ENCODE data around the gene CD99. TPM values are rescaled to one million over a fixed set of nuclear protein-coding genes. Genes with fewer than 3 reads are reported as not detected.
"Not testable (repeated sequence)": the region's sequence is repeated elsewhere in the genome, so short reads cannot be mapped to it uniquely, and the experiment has no call there.

The CD99 gene
- total and polyA plus RNA-seq, 4 donors, result 49.9 to 165 (median 102) TPM

DNA sequence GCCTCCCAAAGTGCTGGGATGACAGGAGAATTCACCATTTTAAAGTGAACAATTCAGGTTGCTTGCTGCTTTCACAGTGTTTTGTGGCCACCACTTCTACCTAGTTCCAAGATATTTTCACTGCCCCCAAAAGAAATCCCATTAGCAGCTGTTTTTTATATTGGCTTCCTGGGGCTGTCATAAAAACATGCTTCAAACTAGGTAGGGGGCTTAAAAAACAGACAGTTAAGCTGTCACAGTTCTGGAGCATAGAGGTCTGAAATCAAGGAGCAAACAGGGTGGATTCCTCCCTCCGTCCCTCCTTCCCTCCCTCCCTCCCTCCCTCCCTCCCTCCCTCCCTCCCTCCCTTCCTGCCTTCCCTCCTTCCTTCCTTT is 57.7 kb downstream of the CD99 start:
- H3K9me3 ChIP-seq (ENCODE audit: control insufficient read depth in 4 of 4, low read length in 3 of 4), result no peaks in the 10 kb centered on the region
- peaks cover 0 to 3% (median 0%) of the 10 kb centered on the region in 4 donors for H3K4me1 ChIP-seq (ENCODE audit: control insufficient read depth in 4 of 4, insufficient read depth in 4 of 4, low read length in 3 of 4)
- no peaks in the 10 kb centered on the region for H3K36me3 ChIP-seq (ENCODE audit: control insufficient read depth in 4 of 4, insufficient read depth in 3 of 4, low read depth in 1 of 4, low read length in 3 of 4)
- TF ChIP-seq TAF1 (conservative IDR thresholded peaks at IDR 0.05) (no peak), RAD21 (IDR thresholded peaks at IDR 0.05) (no peak)
- no peak for DNase-seq (ENCODE audit: low spot score)
- peaks cover 0 to 2% (median 0%) of the 10 kb centered on the region in 4 donors for H3K27me3 ChIP-seq (ENCODE audit: control insufficient read depth in 4 of 4, insufficient read depth in 4 of 4, low read length in 3 of 4)
- 56% methylated on average over 1 of the region's 1 CpG for WGBS
- H3K27ac ChIP-seq (ENCODE audit: low read depth in 1 of 2, low read length in 2 of 2), result no peak overlapping the region
- H3K9ac ChIP-seq (ENCODE audit: low read depth in 1 of 2, low read length in 2 of 2), result no peak overlapping the region
- H3K4me3 ChIP-seq (ENCODE audit: low read depth in 1 of 3, low read length in 3 of 3), result no peak overlapping the region

DNA sequence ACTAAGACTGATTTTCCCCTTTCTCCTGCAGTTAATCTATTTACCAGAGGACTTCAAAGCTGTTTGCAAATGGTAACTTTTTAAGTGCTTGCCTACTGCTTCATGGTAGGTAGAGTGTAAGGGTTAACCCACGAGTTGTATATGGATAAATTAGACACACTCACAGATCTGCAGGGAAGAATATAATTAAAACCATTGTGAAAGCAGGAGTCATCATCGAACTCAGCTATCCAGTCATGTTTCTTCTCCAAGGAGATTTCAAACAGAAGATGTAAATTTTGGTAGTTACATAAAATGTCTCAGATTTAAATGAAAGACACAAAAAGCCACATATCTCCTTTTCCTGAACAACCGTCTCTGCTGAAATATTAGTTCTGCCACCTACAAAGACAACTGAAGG is 60.2 kb downstream of the CD99 start:
- H3K36me3 ChIP-seq (ENCODE audit: control insufficient read depth in 4 of 4, insufficient read depth in 3 of 4, low read depth in 1 of 4, low read length in 3 of 4), result no peaks in the 10 kb centered on the region
- 69% methylated on average over 3 of the region's 3 CpGs for WGBS
- TF ChIP-seq SP1 (IDR thresholded peaks at IDR 0.05), result no peak
- no peak for TF ChIP-seq GABPA (IDR thresholded peaks at IDR 0.05 in 1 of 2, conservative IDR thresholded peaks at IDR 0.05 in 1 of 2)
- no peak for TF ChIP-seq HNF4G (IDR thresholded peaks at IDR 0.05)
- no peak for TF ChIP-seq HNF4A (conservative IDR thresholded peaks at IDR 0.05)
- TF ChIP-seq FOXA1 (IDR thresholded peaks at IDR 0.05), result no peak
- TF ChIP-seq, protein P1, sequence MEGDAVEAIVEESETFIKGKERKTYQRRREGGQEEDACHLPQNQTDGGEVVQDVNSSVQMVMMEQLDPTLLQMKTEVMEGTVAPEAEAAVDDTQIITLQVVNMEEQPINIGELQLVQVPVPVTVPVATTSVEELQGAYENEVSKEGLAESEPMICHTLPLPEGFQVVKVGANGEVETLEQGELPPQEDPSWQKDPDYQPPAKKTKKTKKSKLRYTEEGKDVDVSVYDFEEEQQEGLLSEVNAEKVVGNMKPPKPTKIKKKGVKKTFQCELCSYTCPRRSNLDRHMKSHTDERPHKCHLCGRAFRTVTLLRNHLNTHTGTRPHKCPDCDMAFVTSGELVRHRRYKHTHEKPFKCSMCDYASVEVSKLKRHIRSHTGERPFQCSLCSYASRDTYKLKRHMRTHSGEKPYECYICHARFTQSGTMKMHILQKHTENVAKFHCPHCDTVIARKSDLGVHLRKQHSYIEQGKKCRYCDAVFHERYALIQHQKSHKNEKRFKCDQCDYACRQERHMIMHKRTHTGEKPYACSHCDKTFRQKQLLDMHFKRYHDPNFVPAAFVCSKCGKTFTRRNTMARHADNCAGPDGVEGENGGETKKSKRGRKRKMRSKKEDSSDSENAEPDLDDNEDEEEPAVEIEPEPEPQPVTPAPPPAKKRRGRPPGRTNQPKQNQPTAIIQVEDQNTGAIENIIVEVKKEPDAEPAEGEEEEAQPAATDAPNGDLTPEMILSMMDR (IDR thresholded peaks at IDR 0.05; ENCODE audit: low read depth, low read length, missing input control), result no peak
- TF ChIP-seq NR2F2 (IDR thresholded peaks at IDR 0.05), result no peak
- TF ChIP-seq EGR1 (IDR thresholded peaks at IDR 0.05; ENCODE audit: low read depth in 2 of 2), result no peak
- TF ChIP-seq, protein P2, sequence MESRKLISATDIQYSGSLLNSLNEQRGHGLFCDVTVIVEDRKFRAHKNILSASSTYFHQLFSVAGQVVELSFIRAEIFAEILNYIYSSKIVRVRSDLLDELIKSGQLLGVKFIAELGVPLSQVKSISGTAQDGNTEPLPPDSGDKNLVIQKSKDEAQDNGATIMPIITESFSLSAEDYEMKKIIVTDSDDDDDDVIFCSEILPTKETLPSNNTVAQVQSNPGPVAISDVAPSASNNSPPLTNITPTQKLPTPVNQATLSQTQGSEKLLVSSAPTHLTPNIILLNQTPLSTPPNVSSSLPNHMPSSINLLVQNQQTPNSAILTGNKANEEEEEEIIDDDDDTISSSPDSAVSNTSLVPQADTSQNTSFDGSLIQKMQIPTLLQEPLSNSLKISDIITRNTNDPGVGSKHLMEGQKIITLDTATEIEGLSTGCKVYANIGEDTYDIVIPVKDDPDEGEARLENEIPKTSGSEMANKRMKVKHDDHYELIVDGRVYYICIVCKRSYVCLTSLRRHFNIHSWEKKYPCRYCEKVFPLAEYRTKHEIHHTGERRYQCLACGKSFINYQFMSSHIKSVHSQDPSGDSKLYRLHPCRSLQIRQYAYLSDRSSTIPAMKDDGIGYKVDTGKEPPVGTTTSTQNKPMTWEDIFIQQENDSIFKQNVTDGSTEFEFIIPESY (IDR thresholded peaks at IDR 0.05), result no peak
- no peak overlapping the region for H3K27ac ChIP-seq (ENCODE audit: low read depth in 1 of 2, low read length in 2 of 2)
- H3K9ac ChIP-seq (ENCODE audit: low read depth in 1 of 2, low read length in 2 of 2), result no peak overlapping the region
- no peak overlapping the region for H3K4me3 ChIP-seq (ENCODE audit: low read depth in 1 of 3, low read length in 3 of 3)
- no peaks in the 10 kb centered on the region for H3K9me3 ChIP-seq (ENCODE audit: control insufficient read depth in 4 of 4, low read length in 3 of 4)
- peaks cover 0 to 3% (median 0%) of the 10 kb centered on the region in 4 donors for H3K4me1 ChIP-seq (ENCODE audit: control insufficient read depth in 4 of 4, insufficient read depth in 4 of 4, low read length in 3 of 4)
- DNase-seq (ENCODE audit: low spot score), result no peak
- peaks cover 0 to 2% (median 0%) of the 10 kb centered on the region in 4 donors for H3K27me3 ChIP-seq (ENCODE audit: control insufficient read depth in 4 of 4, insufficient read depth in 4 of 4, low read length in 3 of 4)

DNA sequence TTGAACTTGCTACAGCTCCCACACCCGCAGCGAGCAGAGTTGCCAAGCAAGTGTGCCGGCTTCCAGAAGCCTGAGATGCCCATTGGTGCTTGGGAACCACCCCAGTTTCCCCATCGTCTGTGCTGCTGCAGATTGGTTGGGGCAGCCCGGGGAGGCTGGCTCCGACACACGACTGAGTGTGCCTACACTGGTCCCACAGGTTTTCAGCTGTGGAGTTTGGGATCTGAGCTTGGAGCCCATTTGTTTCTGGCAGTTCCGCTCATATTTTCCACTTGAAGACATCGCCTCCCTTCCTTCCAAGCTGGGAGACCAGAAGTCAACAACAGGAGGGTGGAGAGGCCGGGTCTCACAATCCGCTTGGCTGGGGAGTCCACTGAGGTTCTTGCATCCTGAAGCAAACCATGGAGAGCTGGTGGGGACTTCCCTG is 60.8 kb downstream of the CD99 start, which contains the start of gene XG:
Gene XG (plus strand): TSS at position 167 of the 427 bp plus-strand sequence. CDS start 235 bp downstream, at position 402.
- H3K27ac ChIP-seq (ENCODE audit: low read depth in 1 of 2, low read length in 2 of 2); H3K27me3 ChIP-seq (ENCODE audit: control insufficient read depth in 4 of 4, insufficient read depth in 4 of 4, low read length in 3 of 4); H3K9ac ChIP-seq (ENCODE audit: low read depth in 1 of 2, low read length in 2 of 2); H3K4me3 ChIP-seq (ENCODE audit: low read depth in 1 of 3, low read length in 3 of 3); DNase-seq (ENCODE audit: low spot score); H3K4me1 ChIP-seq (ENCODE audit: control insufficient read depth in 4 of 4, insufficient read depth in 4 of 4, low read length in 3 of 4); H3K36me3 ChIP-seq (ENCODE audit: control insufficient read depth in 4 of 4, insufficient read depth in 3 of 4, low read depth in 1 of 4, low read length in 3 of 4); H3K9me3 ChIP-seq (ENCODE audit: control insufficient read depth in 4 of 4, low read length in 3 of 4): not testable (repeated sequence)
- 75% methylated on average over 11 of the region's 11 CpGs for WGBS

DNA sequence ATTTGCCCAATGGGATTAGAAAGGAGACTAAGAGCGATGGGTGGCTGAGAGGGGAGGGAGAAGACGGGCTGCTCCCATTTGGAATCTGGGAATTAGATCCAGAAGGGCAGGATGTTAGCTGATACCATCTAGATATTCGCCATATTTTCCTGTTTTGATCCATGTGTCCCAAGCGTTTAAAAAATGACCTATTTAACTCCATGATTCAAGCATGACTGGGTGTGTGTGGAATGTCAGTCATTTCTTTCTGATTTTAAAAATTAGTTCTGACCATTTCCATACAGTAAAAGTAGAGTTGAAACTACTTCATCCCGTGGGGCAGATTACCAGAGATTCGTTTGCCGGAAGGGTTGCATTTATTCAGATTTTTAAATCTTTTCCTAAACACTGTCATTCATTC is 61.3 kb downstream of the CD99 start:
- H3K4me1 ChIP-seq (ENCODE audit: control insufficient read depth in 4 of 4, insufficient read depth in 4 of 4, low read length in 3 of 4); H3K36me3 ChIP-seq (ENCODE audit: control insufficient read depth in 4 of 4, insufficient read depth in 3 of 4, low read depth in 1 of 4, low read length in 3 of 4); H3K27ac ChIP-seq (ENCODE audit: low read depth in 1 of 2, low read length in 2 of 2); H3K4me3 ChIP-seq (ENCODE audit: low read depth in 1 of 3, low read length in 3 of 3); H3K27me3 ChIP-seq (ENCODE audit: control insufficient read depth in 4 of 4, insufficient read depth in 4 of 4, low read length in 3 of 4); H3K9me3 ChIP-seq (ENCODE audit: control insufficient read depth in 4 of 4, low read length in 3 of 4); H3K9ac ChIP-seq (ENCODE audit: low read depth in 1 of 2, low read length in 2 of 2); DNase-seq (ENCODE audit: low spot score): not testable (repeated sequence)
- 92% methylated on average over 5 of the region's 7 CpGs for WGBS

DNA sequence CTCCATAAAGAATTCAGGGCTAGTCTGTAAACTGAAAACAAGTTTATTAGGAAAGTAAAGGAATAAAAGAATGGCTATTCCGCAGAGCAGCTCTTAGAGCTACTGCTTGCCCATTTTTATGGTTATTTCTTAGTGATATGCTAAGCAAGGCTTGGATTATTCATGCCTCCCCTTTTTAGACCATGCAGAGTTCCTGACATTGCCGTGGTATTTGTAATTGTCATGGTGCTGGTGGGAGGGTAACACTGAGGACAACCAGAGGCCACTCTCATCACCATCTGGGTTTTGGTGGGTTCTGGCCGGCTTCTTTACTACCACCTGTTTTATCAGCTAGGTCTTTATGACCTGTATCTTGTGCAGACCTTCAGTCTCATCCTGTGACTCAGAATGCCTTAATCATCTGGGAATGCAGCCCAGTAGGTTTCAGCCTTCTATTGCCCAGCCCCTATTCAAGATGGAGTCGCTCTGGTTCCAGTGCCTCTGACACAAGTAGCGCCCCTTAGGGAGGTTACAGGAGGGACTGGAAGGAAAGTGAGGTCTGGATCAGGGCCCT is 64.1 kb downstream of the CD99 start:
- not testable (repeated sequence) for H3K9ac ChIP-seq (ENCODE audit: low read depth in 1 of 2, low read length in 2 of 2); H3K4me3 ChIP-seq (ENCODE audit: low read depth in 1 of 3, low read length in 3 of 3); DNase-seq (ENCODE audit: low spot score); H3K4me1 ChIP-seq (ENCODE audit: control insufficient read depth in 4 of 4, insufficient read depth in 4 of 4, low read length in 3 of 4); H3K36me3 ChIP-seq (ENCODE audit: control insufficient read depth in 4 of 4, insufficient read depth in 3 of 4, low read depth in 1 of 4, low read length in 3 of 4); H3K27ac ChIP-seq (ENCODE audit: low read depth in 1 of 2, low read length in 2 of 2); H3K9me3 ChIP-seq (ENCODE audit: control insufficient read depth in 4 of 4, low read length in 3 of 4); H3K27me3 ChIP-seq (ENCODE audit: control insufficient read depth in 4 of 4, insufficient read depth in 4 of 4, low read length in 3 of 4)
- 87% methylated on average over 5 of the region's 5 CpGs for WGBS

Measured in liver (tissue), 9 donors.